Measurements from ENCODE around the gene ZNF831.

ZNF831 gene

DNA sequence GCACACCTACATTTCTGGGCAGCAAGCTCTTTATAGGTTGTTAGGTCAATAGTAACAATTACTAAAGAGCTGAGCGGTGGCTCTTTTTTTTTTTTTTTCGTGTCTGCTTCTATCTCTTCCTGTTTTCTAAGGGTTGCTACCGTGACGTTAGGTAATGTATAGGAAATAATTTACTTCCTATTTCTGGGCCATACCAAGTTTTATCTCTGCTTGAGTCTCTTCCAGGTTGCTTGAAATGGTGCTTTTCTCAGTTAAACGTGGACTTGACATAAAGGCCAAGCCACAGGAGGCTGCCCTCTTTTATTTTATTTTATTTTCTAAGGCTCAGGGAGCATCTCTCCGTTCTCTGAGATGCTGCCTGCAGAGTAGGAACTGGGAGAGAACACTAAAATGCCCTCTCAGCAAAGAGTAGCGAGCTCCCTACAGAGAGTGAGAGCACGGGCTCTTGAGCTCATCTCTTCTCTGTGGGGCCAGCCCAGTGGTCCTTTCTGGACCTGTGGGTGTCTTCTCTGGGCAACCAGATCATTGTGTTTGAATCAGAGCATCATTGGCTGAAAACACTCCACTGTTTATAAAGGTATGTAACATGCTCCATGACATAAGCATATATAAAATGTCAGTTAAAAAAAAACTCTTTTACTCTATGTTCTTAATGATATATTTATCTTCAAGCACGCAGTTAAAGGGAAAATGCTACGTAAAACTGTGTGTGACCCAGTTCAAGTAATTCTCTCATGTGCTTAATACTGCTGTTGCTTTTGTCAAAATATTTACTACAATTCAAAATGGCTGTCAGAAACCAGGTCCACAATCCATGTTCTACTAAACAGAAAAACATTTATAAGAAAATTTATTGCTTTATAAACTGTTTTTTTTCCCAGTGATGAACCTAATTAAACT is at the start of gene ZNF831:
Gene ZNF831 (plus strand): TSS at position 191 of the 900 bp plus-strand sequence. CDS start 27,199 bp downstream, outside the sequence.
- Histone ChIP-seq H3K27me3 (ENCODE audit: control insufficient read depth in 2 of 2, insufficient read depth in 2 of 2, low read length in 2 of 2) (peaks cover 0 to 2% of the 10 kb centered on the region in 2 donors), H3K9me3 (ENCODE audit: control insufficient read depth in 2 of 2, low read length in 2 of 2) (no peaks in the 10 kb centered on the region), H3K9ac (ENCODE audit: low read depth in 1 of 2, low read length in 2 of 2) (peak within 1 kb of the TSS in 1 of 2 donors; percentile 56), H3K4me3 (ENCODE audit: low read length in 2 of 2) (peak within 1 kb of the TSS in 1 of 2 donors; percentile 49), H3K27ac (ENCODE audit: low read depth in 2 of 2, low read length in 2 of 2) (peak within 1 kb of the TSS; percentile 64 to 79), H3K4me1 (ENCODE audit: control insufficient read depth in 2 of 2, insufficient read depth in 2 of 2, low read length in 2 of 2) (peaks cover 13 to 14% of the 10 kb centered on the region in 2 donors), H3K36me3 (ENCODE audit: control insufficient read depth in 2 of 2, insufficient read depth in 2 of 2, low read length in 2 of 2) (no peaks in the 10 kb centered on the region)

DNA sequence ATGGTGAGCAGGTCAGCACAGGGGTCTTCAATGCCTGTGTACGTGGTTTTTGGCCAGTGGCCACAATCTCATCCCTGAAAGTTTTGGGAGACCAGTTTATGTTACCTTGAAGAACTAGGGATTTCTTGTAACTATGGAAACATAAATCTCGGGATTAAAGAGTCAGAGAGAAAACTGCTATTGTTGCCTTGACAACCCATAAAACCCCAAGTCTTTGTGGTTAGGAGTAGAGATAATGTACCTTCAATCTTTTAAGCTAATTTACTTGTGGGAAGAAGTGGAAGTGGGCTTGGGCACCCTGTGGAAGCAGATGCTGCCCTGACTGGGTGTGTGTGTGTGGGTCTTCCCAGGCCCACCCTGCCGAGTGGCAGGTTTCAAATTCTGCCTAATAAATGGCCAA is 46.1 kb upstream of the ZNF831 start:
- H3K36me3 ChIP-seq (ENCODE audit: control insufficient read depth in 2 of 2, insufficient read depth in 2 of 2, low read length in 2 of 2), result no peaks in the 10 kb centered on the region
- no peak overlapping the region for H3K9ac ChIP-seq (ENCODE audit: low read depth in 1 of 2, low read length in 2 of 2)
- H3K4me3 ChIP-seq (ENCODE audit: low read length in 2 of 2), result no peak overlapping the region
- no peak overlapping the region for H3K27ac ChIP-seq (ENCODE audit: low read depth in 2 of 2, low read length in 2 of 2)
- H3K4me1 ChIP-seq (ENCODE audit: control insufficient read depth in 2 of 2, insufficient read depth in 2 of 2, low read length in 2 of 2), result peaks cover 0 to 5% of the 10 kb centered on the region in 2 donors
- peaks cover 0 to 4% of the 10 kb centered on the region in 2 donors for H3K27me3 ChIP-seq (ENCODE audit: control insufficient read depth in 2 of 2, insufficient read depth in 2 of 2, low read length in 2 of 2)
- no peaks in the 10 kb centered on the region for H3K9me3 ChIP-seq (ENCODE audit: control insufficient read depth in 2 of 2, low read length in 2 of 2)

DNA sequence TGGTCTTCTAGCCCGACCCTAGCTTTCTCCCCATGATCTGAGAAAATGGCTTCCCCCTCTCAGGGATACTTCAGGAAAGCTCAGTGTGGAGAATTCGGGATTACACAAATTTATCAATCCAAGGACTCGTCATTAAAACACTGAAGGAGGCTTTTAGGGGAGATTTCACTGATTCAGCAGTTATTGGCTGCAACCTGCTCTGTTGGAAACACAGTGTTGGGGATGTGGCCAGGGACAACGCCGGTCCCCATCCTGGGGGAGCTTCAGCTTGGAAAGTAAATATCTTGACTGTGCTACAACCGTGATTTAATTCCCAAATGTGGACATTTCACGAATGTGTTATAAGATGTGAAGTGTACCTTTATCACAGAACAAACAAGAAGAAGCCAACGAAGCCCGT is 44.8 kb upstream of the ZNF831 start:
- Histone ChIP-seq H3K9me3 (ENCODE audit: control insufficient read depth in 2 of 2, low read length in 2 of 2) (no peaks in the 10 kb centered on the region), H3K4me3 (ENCODE audit: low read length in 2 of 2) (no peak overlapping the region), H3K9ac (ENCODE audit: low read depth in 1 of 2, low read length in 2 of 2) (no peak overlapping the region)

DNA sequence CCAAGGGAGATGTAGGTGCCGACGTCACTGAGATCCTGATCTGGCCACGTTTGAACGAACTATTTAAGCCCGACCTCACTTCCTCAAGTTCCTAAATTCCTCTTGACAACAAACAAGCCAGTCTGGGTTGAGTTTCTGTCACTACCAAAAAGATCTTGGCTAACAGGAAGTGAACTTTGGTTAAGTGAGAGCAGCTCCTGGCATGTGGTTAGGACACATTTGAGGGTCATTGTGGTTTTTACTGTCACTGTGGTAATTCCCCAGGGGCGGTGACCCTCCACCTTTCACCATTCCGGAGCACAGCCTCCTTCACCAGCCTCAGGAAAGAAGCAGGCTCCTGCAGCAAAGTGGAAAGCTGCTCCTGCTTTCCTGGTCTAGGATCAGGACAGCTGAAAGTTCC is 43.1 kb upstream of the ZNF831 start:
- Histone ChIP-seq H3K9me3 (ENCODE audit: control insufficient read depth in 2 of 2, low read length in 2 of 2) (no peaks in the 10 kb centered on the region), H3K27ac (ENCODE audit: low read depth in 2 of 2, low read length in 2 of 2) (no peak overlapping the region), H3K9ac (ENCODE audit: low read depth in 1 of 2, low read length in 2 of 2) (no peak overlapping the region), H3K36me3 (ENCODE audit: control insufficient read depth in 2 of 2, insufficient read depth in 2 of 2, low read length in 2 of 2) (no peaks in the 10 kb centered on the region), H3K4me1 (ENCODE audit: control insufficient read depth in 2 of 2, insufficient read depth in 2 of 2, low read length in 2 of 2) (peaks cover 0 to 5% of the 10 kb centered on the region in 2 donors), H3K4me3 (ENCODE audit: low read length in 2 of 2) (no peak overlapping the region), H3K27me3 (ENCODE audit: control insufficient read depth in 2 of 2, insufficient read depth in 2 of 2, low read length in 2 of 2) (peaks cover 0 to 4% of the 10 kb centered on the region in 2 donors)

More for the DNA sequence above, 44.8 kb upstream of the ZNF831 start:
- H3K36me3 ChIP-seq (ENCODE audit: control insufficient read depth in 2 of 2, insufficient read depth in 2 of 2, low read length in 2 of 2), result no peaks in the 10 kb centered on the region
- no peak overlapping the region for H3K27ac ChIP-seq (ENCODE audit: low read depth in 2 of 2, low read length in 2 of 2)
- H3K4me1 ChIP-seq (ENCODE audit: control insufficient read depth in 2 of 2, insufficient read depth in 2 of 2, low read length in 2 of 2), result peaks cover 0 to 5% of the 10 kb centered on the region in 2 donors
- peaks cover 0 to 4% of the 10 kb centered on the region in 2 donors for H3K27me3 ChIP-seq (ENCODE audit: control insufficient read depth in 2 of 2, insufficient read depth in 2 of 2, low read length in 2 of 2)

DNA sequence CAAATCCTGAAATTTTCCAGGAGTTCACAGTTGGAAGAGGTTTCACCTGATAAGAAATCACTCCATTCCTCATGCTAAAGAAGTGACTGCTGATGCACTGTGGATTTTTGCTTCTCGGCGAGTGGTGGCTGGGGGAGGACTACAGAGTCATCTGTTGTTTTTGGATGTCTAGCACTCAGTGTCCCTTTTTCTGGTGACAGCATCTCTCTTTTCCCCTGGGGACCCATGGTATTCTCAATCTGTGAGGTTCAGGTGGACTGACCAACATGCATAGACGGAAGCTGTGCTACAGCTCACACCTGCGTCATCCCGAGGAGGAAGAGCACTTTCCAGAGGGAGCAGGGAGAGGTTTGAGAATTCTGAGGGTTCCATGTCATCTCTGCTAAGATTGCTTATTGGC is 42.7 kb upstream of the ZNF831 start:
- Histone ChIP-seq H3K27me3 (ENCODE audit: control insufficient read depth in 2 of 2, insufficient read depth in 2 of 2, low read length in 2 of 2) (peaks cover 0 to 4% of the 10 kb centered on the region in 2 donors), H3K27ac (ENCODE audit: low read depth in 2 of 2, low read length in 2 of 2) (no peak overlapping the region), H3K9me3 (ENCODE audit: control insufficient read depth in 2 of 2, low read length in 2 of 2) (no peaks in the 10 kb centered on the region), H3K4me3 (ENCODE audit: low read length in 2 of 2) (no peak overlapping the region), H3K4me1 (ENCODE audit: control insufficient read depth in 2 of 2, insufficient read depth in 2 of 2, low read length in 2 of 2) (peaks cover 0 to 5% of the 10 kb centered on the region in 2 donors), H3K9ac (ENCODE audit: low read depth in 1 of 2, low read length in 2 of 2) (no peak overlapping the region), H3K36me3 (ENCODE audit: control insufficient read depth in 2 of 2, insufficient read depth in 2 of 2, low read length in 2 of 2) (no peaks in the 10 kb centered on the region)

DNA sequence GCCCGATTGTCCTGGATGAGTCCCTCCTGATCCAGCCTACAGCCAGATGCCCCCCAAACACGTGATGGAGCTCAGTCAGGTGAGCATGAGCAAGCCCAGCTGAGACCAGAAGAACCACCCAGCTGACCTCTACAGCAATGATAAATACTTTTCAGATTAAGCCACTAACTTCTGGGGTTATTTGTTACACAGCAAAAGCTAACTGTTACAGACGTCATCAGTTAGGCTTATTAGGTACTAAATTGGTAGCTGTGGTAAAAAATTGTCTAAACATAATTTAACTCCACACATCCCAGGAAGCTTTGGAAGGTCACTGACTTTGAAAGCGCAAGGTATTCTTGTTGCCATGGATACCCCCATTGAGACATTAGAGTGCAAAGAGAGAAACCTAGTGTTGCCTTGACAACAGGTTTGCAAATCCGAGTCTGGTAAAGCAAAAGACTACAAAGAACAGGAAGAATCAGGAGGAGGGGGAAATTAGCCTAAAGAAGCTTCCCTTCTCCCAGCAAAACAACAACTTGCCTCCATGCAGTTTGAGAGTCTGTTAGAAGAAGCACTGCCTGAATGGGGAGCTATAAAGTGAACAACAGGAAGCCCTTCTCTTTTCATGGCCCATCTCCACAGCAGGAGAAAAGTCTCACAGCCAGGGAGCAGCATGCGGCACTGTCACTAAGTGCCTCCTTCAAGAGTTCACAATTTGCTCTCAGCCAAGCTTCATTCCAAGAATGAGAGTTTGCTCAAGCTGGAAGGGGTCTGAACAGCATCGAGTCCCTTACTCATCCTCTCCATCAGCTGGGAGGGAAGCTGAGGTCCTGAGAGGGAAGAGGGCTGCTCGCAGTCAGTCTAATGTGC is 41.7 kb upstream of the ZNF831 start:
- H3K9ac ChIP-seq (ENCODE audit: low read depth in 1 of 2, low read length in 2 of 2), result no peak overlapping the region
- peak overlapping the region in 1 of 2 donors; percentile 52 for H3K27ac ChIP-seq (ENCODE audit: low read depth in 2 of 2, low read length in 2 of 2)
- no peak overlapping the region for H3K4me3 ChIP-seq (ENCODE audit: low read length in 2 of 2)
- H3K36me3 ChIP-seq (ENCODE audit: control insufficient read depth in 2 of 2, insufficient read depth in 2 of 2, low read length in 2 of 2), result no peaks in the 10 kb centered on the region
- peaks cover 0 to 5% of the 10 kb centered on the region in 2 donors for H3K4me1 ChIP-seq (ENCODE audit: control insufficient read depth in 2 of 2, insufficient read depth in 2 of 2, low read length in 2 of 2)
- no peaks in the 10 kb centered on the region for H3K9me3 ChIP-seq (ENCODE audit: control insufficient read depth in 2 of 2, low read length in 2 of 2)
- peaks cover 0 to 4% of the 10 kb centered on the region in 2 donors for H3K27me3 ChIP-seq (ENCODE audit: control insufficient read depth in 2 of 2, insufficient read depth in 2 of 2, low read length in 2 of 2)

DNA sequence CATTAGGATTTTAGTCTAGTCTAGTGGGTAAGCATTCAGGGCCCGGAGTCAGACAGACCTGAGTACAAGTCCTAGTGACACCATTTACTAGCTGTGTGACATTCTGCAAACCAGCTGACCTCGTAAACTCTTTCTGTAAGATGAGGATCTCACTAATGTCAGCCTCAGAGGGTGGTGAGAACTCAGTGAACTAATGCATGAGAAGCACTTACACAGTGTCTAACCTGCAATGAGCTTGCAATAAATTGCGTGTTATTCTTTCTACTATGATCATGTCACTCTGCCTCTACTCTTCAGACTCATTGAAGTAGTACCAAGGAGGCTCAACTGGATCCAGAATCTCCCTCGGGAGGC is 41.1 kb upstream of the ZNF831 start:
- no peak overlapping the region for H3K4me3 ChIP-seq (ENCODE audit: low read length in 2 of 2)
- peak overlapping the region in 1 of 2 donors; percentile 52 for H3K27ac ChIP-seq (ENCODE audit: low read depth in 2 of 2, low read length in 2 of 2)
- no peaks in the 10 kb centered on the region for H3K36me3 ChIP-seq (ENCODE audit: control insufficient read depth in 2 of 2, insufficient read depth in 2 of 2, low read length in 2 of 2)
- H3K9ac ChIP-seq (ENCODE audit: low read depth in 1 of 2, low read length in 2 of 2), result no peak overlapping the region
- H3K27me3 ChIP-seq (ENCODE audit: control insufficient read depth in 2 of 2, insufficient read depth in 2 of 2, low read length in 2 of 2), result peaks cover 0 to 4% of the 10 kb centered on the region in 2 donors
- H3K4me1 ChIP-seq (ENCODE audit: control insufficient read depth in 2 of 2, insufficient read depth in 2 of 2, low read length in 2 of 2), result peaks cover 0 to 5% of the 10 kb centered on the region in 2 donors
- H3K9me3 ChIP-seq (ENCODE audit: control insufficient read depth in 2 of 2, low read length in 2 of 2), result no peaks in the 10 kb centered on the region

DNA sequence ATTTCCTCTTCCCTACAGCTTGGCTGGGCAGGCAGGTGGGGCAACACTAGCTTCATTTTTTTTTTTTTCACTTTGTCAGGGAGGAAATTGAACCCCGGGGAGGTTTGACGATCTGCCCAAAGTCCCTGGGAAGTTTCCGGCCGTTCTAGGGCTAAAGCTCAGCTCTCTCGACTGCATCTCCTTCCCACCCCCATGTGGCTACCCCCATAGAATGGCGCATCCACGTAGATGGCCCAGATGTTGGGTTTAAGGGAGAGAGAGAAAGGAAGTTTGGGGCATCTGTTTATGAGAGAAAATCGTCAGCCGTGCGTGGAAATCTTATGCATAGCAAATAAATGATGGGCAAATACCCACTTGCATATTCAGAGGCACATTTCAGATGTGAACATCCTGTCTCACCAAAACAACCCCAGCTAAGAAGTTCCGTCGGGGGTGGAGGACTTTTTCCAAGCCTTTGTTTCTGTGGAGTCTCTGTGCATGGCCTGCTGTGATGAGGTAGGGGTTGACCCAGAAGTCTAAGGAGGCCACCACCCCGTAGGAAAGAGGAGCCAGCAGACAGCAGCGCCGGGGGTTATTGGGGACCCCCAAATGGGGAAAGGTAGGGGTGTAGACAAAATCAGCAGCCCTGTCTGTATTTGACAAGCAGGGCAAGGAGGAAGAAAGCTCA is 40.5 kb upstream of the ZNF831 start:
- Histone ChIP-seq H3K9ac (ENCODE audit: low read depth in 1 of 2, low read length in 2 of 2) (peak overlapping the region in 1 of 2 donors; percentile 10), H3K36me3 (ENCODE audit: control insufficient read depth in 2 of 2, insufficient read depth in 2 of 2, low read length in 2 of 2) (no peaks in the 10 kb centered on the region), H3K27me3 (ENCODE audit: control insufficient read depth in 2 of 2, insufficient read depth in 2 of 2, low read length in 2 of 2) (peaks cover 0 to 4% of the 10 kb centered on the region in 2 donors), H3K27ac (ENCODE audit: low read depth in 2 of 2, low read length in 2 of 2) (peak overlapping the region in 1 of 2 donors; percentile 52), H3K4me1 (ENCODE audit: control insufficient read depth in 2 of 2, insufficient read depth in 2 of 2, low read length in 2 of 2) (peaks cover 0 to 5% of the 10 kb centered on the region in 2 donors), H3K9me3 (ENCODE audit: control insufficient read depth in 2 of 2, low read length in 2 of 2) (no peaks in the 10 kb centered on the region), H3K4me3 (ENCODE audit: low read length in 2 of 2) (peak overlapping the region in 1 of 2 donors; percentile 22)

DNA sequence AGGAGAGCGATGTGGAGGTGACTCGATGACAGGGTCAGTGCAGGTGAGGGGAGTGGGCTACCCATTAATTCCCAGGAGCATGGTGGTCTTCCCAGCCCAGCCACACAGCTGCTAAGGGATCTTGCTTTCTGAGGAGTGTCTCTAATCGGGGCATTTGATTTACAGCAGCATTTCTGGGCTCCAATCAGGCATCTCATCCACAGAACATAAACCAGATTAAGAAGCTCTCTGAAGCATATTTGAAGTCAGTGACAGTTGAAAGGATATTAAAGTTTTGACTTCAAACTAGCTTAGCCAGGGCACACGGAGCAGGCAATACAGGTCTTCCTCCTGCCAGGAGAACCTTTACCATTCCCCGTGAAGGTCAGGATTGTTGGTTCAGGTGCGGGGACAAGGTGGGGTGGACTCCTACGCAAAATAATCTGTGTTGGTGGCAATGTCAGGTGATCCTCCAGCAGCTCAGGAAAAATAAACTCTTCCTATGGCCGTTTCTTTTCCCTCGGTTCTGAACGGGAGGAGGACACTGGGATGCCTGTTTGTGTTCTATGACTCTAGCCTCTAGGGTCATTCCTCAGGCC is 39.9 kb upstream of the ZNF831 start:
- H3K27ac ChIP-seq (ENCODE audit: low read depth in 2 of 2, low read length in 2 of 2), result peak overlapping the region in 1 of 2 donors; percentile 39
- H3K9ac ChIP-seq (ENCODE audit: low read depth in 1 of 2, low read length in 2 of 2), result peak overlapping the region in 1 of 2 donors; percentile 10
- H3K9me3 ChIP-seq (ENCODE audit: control insufficient read depth in 2 of 2, low read length in 2 of 2), result no peaks in the 10 kb centered on the region
- no peaks in the 10 kb centered on the region for H3K36me3 ChIP-seq (ENCODE audit: control insufficient read depth in 2 of 2, insufficient read depth in 2 of 2, low read length in 2 of 2)
- peaks cover 0 to 5% of the 10 kb centered on the region in 2 donors for H3K4me1 ChIP-seq (ENCODE audit: control insufficient read depth in 2 of 2, insufficient read depth in 2 of 2, low read length in 2 of 2)
- H3K27me3 ChIP-seq (ENCODE audit: control insufficient read depth in 2 of 2, insufficient read depth in 2 of 2, low read length in 2 of 2), result peaks cover 0 to 4% of the 10 kb centered on the region in 2 donors
- H3K4me3 ChIP-seq (ENCODE audit: low read length in 2 of 2), result peak overlapping the region in 1 of 2 donors; percentile 22

Measured in mucosa of rectum (tissue), 2 donors.